PC-3 (cell line): ENCODE results near the gene TKTL1. TPM values are rescaled to one million over a fixed set of nuclear protein-coding genes. Genes with fewer than 3 reads are reported as not detected.

Source experiments
- ATAC-seq: fragments of 200-7000 bp; cut with Tn5 transposase; 2 replicates; pipeline ENCODE4 v1.9.1; 2020; ENCODE audit warnings: mild to moderate bottlenecking, moderate library complexity
- BruUV-seq: library from RNA; stranded (reverse); fragments of 400-500 nt; replicated peaks from 2 replicates; lab custom pipeline; 2021; lab: Mats Ljungman, UMichigan
- CTCF ChIA-PET: fragments of 300-600 bp; sonication (Branson Sonifier 250); formaldehyde crosslinking; loops from one replicate; lab custom pipeline; 2022; ENCODE audit warnings: antibody characterized with exemption; lab: Charles Lee
- POLR2A ChIA-PET: fragments of 300-600 bp; sonication (Branson Sonifier 250); formaldehyde crosslinking; loops from one replicate; lab custom pipeline; 2022; ENCODE audit warnings: antibody characterized with exemption; ENCODE audit not compliant: unreplicated experiment; lab: Charles Lee
- DNase-seq: peaks from one replicate; pipeline ENCODE4 v3.0.0-alpha.2; 2015
- H2AFZ ChIP-seq: fragments of 300-600 bp; sonication (generic); 2 replicates; pipeline ENCODE4 v1.6.0; 2016; ENCODE audit warnings: antibody characterized with exemption, low read length
- H3F3A ChIP-seq: fragments of 300-600 bp; sonication (generic); one replicate; pipeline ENCODE4 v1.6.0; 2017; ENCODE audit warnings: antibody characterized with exemption, low read length, control low read depth, mild to moderate bottlenecking; ENCODE audit not compliant: unreplicated experiment
- H3K27ac ChIP-seq: fragments of 300-600 bp; sonication (generic); 2 replicates; pipeline ENCODE4 v1.5.1; 2016; ENCODE audit warnings: mild to moderate bottlenecking, low read length
- H3K27me3 ChIP-seq: fragments of 300-600 bp; sonication (generic); 2 replicates; pipeline ENCODE4 v1.6.1; 2016; ENCODE audit warnings: low read length, mixed read lengths
- H3K36me3 ChIP-seq: fragments of 300-600 bp; sonication (generic); 2 replicates; pipeline ENCODE4 v1.6.1; 2016; ENCODE audit warnings: low read depth, mixed run types, low read length, mixed read lengths
- H3K4me1 ChIP-seq: fragments of 300-600 bp; sonication (generic); 2 replicates; pipeline ENCODE4 v1.5.1; 2016; ENCODE audit warnings: low read length; ENCODE audit not compliant: insufficient read depth
- H3K4me2 ChIP-seq: fragments of 300-600 bp; sonication (generic); 2 replicates; pipeline ENCODE4 v1.6.0; 2016; ENCODE audit warnings: low read length
- H3K4me3 ChIP-seq: fragments of 300-600 bp; sonication (generic); 2 replicates; pipeline ENCODE4 v1.5.1; 2016; ENCODE audit warnings: mild to moderate bottlenecking, low read length, mixed read lengths
- H3K79me2 ChIP-seq: fragments of 300-600 bp; sonication (generic); 2 replicates; pipeline ENCODE4 v1.6.1; 2017; ENCODE audit warnings: low read length, mixed read lengths
- H3K9ac ChIP-seq: fragments of 300-600 bp; sonication (generic); 2 replicates; pipeline ENCODE4 v1.6.0; 2016; ENCODE audit warnings: mild to moderate bottlenecking, low read length
- H3K9me2 ChIP-seq: fragments of 300-600 bp; sonication (generic); replicated peaks from 2 replicates; pipeline ENCODE4 v1.6.1; 2016; ENCODE audit warnings: mixed run types, low read length, mixed read lengths
- H3K9me3 ChIP-seq: fragments of 300-600 bp; sonication (generic); 2 replicates; pipeline ENCODE4 v1.6.1; 2016; ENCODE audit warnings: low read length, mixed read lengths
- H4K20me1 ChIP-seq: fragments of 300-600 bp; sonication (generic); 2 replicates; pipeline ENCODE4 v1.6.1; 2016; ENCODE audit warnings: low read length, mixed read lengths
- EZH2 ChIP-seq: fragments of 300-600 bp; sonication (generic); IDR thresholded peaks from one replicate; pipeline ENCODE4 v1.6.1; 2017; ENCODE audit warnings: antibody characterized with exemption, mild to moderate bottlenecking, low read length; ENCODE audit not compliant: unreplicated experiment
- EZH2phosphoT487 ChIP-seq: fragments of 300-600 bp; sonication (generic); IDR thresholded peaks from 2 replicates; pipeline ENCODE4 v1.6.1; 2018; ENCODE audit warnings: mild to moderate bottlenecking, antibody characterized with exemption, low read length, borderline replicate concordance
- intact Hi-C: fragments of 100-400 bp; cut with micrococcal nuclease; formaldehyde crosslinking; loops from 2 replicates; pipeline ENCODE4 v1.9.0; 2023
- total RNA-seq: library from RNA; depleted of rRNA; stranded (reverse); fragments of >200 nt; gene quantifications from 2 replicates; pipeline ENCODE4 v1.2.3, GENCODE V29; 2014
- TF ChIP-seq, protein P1 (sequence below): fragments of 300-600 bp; sonication (generic); conservative IDR thresholded peaks from 2 replicates; pipeline ENCODE4 v1.5.1; 2017; ENCODE audit warnings: antibody characterized with exemption, low read depth, mild to moderate bottlenecking, low read length

TKTL1 gene
- total RNA-seq, 1 experiment from 2014 or later: not detected

DNA sequence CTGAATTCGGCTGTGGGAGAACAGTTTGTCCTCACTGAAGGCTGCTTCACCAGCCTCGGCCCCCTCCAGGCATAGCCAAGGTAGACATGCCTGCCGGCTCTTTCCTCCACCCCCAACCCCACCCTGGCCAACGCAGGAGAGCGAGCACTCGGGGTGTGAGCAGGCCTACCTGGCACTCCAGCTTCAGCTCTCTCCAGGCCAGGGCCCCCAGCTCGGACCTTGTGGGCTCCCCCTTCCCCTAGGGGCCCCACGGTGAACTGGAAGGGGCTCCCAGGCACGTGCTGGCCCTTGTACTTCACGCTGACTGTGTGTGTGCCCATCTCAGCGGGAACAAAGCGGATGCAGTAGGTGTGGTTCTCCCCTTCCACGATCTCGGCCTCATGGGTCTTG lies 56.4 kb downstream of the TKTL1 start:
- H3K9me3 ChIP-seq: no peaks in the 10 kb centered on the region
- BruUV-seq: no TSS peak
- H3K79me2 ChIP-seq: no peaks in the 10 kb centered on the region
- H3K9me2 ChIP-seq: no peaks in the 10 kb centered on the region
- H4K20me1 ChIP-seq: peaks cover 6% of the 10 kb centered on the region
- H3K4me2 ChIP-seq: no peak overlapping the region
- ChIA-PET POLR2A (no interaction called here), CTCF (no interaction called here)
- H3K4me1 ChIP-seq: no peaks in the 10 kb centered on the region
- H3K27me3 ChIP-seq: no peaks in the 10 kb centered on the region
- H3K9ac ChIP-seq: no peak overlapping the region
- DNase-seq: no peak
- TF ChIP-seq EZH2 (no peak), EZH2phosphoT487 (no peak)
- TF ChIP-seq, protein P1, sequence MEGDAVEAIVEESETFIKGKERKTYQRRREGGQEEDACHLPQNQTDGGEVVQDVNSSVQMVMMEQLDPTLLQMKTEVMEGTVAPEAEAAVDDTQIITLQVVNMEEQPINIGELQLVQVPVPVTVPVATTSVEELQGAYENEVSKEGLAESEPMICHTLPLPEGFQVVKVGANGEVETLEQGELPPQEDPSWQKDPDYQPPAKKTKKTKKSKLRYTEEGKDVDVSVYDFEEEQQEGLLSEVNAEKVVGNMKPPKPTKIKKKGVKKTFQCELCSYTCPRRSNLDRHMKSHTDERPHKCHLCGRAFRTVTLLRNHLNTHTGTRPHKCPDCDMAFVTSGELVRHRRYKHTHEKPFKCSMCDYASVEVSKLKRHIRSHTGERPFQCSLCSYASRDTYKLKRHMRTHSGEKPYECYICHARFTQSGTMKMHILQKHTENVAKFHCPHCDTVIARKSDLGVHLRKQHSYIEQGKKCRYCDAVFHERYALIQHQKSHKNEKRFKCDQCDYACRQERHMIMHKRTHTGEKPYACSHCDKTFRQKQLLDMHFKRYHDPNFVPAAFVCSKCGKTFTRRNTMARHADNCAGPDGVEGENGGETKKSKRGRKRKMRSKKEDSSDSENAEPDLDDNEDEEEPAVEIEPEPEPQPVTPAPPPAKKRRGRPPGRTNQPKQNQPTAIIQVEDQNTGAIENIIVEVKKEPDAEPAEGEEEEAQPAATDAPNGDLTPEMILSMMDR: no peak
- intact Hi-C loops: no loop called here
- no peak for ATAC-seq
- no peak overlapping the region for H2AFZ ChIP-seq
- no peak overlapping the region for H3K27ac ChIP-seq
- H3K4me3 ChIP-seq: no peak overlapping the region
- H3F3A ChIP-seq: peaks cover 11% of the 10 kb centered on the region
- H3K36me3 ChIP-seq: peaks cover 64% of the 10 kb centered on the region

DNA sequence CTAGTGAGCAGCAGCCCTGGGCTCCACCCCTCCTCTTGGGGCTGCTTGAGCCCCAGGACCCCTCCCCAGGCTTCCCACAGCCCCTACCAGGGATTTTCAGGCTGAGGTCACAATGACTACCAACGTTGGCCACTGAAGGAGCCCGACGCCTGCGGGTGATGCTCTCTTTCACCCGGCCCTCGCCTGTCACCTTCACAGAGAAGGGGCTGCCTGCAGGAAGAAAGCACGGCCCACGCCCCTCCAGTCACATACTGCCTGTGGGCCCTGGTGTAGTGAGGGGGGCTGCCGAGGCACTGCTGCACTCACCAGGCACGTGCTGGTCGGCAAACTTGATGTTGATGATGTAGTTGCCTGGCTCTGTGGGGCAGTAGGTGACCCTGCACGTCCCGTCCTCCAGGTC lies 56.9 kb downstream of the TKTL1 start:
- Histone ChIP-seq H3K4me3 (no peak overlapping the region), H3K79me2 (no peaks in the 10 kb centered on the region), H3K27me3 (no peaks in the 10 kb centered on the region), H3K4me2 (no peak overlapping the region), H4K20me1 (peaks cover 11% of the 10 kb centered on the region), H3K36me3 (peaks cover 68% of the 10 kb centered on the region), H3K9me2 (no peaks in the 10 kb centered on the region), H2AFZ (no peak overlapping the region), H3F3A (peaks cover 11% of the 10 kb centered on the region), H3K27ac (no peak overlapping the region), H3K9ac (no peak overlapping the region), H3K9me3 (no peaks in the 10 kb centered on the region), H3K4me1 (no peaks in the 10 kb centered on the region)
- POLR2A ChIA-PET: no interaction called here
- ATAC-seq (no peak), DNase-seq (no peak)
- intact Hi-C loops: no loop called here
- TF ChIP-seq EZH2phosphoT487 (no peak), EZH2 (no peak)
- TF ChIP-seq, protein P1: no peak
- TSS peak; percentile 38 for BruUV-seq
- CTCF ChIA-PET: no interaction called here

DNA sequence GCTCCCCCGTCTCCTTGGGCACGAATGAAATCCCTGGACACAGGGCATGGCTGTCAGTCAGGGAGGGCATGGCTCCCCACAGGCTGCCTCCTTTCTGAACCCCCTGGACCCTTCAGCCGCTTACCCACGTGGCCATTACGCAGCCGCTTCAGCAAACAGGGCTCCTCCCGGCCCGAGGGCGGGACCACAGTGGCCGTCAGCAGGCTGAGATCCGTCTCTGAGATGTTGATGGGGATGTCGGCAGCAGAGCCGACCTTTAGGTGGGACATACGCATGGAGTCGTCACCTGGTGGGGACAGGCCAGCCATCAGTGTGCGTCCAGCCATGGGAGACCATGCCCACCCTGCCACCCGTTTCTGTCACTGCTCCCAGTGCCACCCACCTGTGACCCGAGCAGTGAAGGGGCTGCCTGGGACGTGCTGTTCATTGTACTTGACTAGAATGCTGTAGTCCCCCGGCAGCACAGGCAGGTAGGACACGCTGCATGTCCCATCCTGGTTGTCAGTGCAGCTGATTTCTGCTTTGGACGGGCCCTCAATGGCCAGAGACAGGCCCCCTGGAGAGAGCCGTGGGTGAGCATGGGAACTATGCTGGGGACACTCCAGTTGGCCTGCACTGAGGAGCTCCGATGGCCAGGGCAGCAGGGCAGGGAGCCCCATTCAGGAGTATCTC lies 57.7 kb downstream of the TKTL1 start:
- ChIA-PET POLR2A (no interaction called here), CTCF (no interaction called here)
- H3K9me2 ChIP-seq: no peaks in the 10 kb centered on the region
- no peak overlapping the region for H3K4me3 ChIP-seq
- ATAC-seq: no peak
- H2AFZ ChIP-seq: no peak overlapping the region
- peaks cover 11% of the 10 kb centered on the region for H4K20me1 ChIP-seq
- no peaks in the 10 kb centered on the region for H3K4me1 ChIP-seq
- H3K9ac ChIP-seq: no peak overlapping the region
- no TSS peak for BruUV-seq
- H3K36me3 ChIP-seq: peaks cover 74% of the 10 kb centered on the region
- H3K27ac ChIP-seq: no peak overlapping the region
- H3K27me3 ChIP-seq: no peaks in the 10 kb centered on the region
- no peaks in the 10 kb centered on the region for H3K9me3 ChIP-seq
- peaks cover 11% of the 10 kb centered on the region for H3F3A ChIP-seq
- no peak for TF ChIP-seq EZH2
- TF ChIP-seq EZH2phosphoT487: no peak
- TF ChIP-seq, protein P1: no peak
- no peak for DNase-seq
- H3K79me2 ChIP-seq: no peaks in the 10 kb centered on the region
- no peak overlapping the region for H3K4me2 ChIP-seq
- intact Hi-C loops: no loop called here
